Fibroblast of pulmonary artery (primary cell): ENCODE results near the gene SMAP1.

Experiments used
- DNase-seq: peaks from one replicate; pipeline ENCODE4 v3.0.0-alpha.2; 2010; ENCODE audit warnings: low read depth
- H3K4me3 ChIP-seq: replicated peaks from 2 replicates; pipeline ENCODE4 v1.5.1; 2011; ENCODE audit warnings: low read depth, mild to moderate bottlenecking, control low read depth, low read length, moderate library complexity
- CTCF ChIP-seq: IDR thresholded peaks from 2 replicates; pipeline ENCODE4 v1.5.1; 2011; ENCODE audit warnings: mild to moderate bottlenecking, control low read depth, low read length, inconsistent platforms; ENCODE audit errors: missing control alignments

SMAP1 gene

DNA sequence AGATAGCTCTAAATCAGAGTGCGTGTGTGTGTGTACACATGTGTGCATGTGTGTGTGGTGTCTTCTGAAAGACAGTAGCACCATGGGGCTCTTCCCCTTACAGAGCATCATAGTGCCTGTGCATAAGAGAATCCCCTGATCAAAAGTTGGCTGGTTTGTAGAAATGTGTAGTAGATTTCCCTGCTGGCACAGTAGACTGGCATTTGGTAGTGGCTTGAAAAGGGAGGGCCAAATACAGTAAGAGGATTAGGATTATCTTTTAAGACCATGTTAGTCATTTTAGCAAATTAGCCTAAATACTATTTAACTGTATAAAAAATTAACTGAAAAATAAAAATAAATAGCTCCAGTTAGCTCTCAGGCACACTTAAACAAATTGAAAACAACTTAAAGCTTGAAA lies 176.6 kb downstream of the SMAP1 start:
- no peak for TF ChIP-seq CTCF
- H3K4me3 ChIP-seq = no peak overlapping the region
- DNase-seq = no peak

DNA sequence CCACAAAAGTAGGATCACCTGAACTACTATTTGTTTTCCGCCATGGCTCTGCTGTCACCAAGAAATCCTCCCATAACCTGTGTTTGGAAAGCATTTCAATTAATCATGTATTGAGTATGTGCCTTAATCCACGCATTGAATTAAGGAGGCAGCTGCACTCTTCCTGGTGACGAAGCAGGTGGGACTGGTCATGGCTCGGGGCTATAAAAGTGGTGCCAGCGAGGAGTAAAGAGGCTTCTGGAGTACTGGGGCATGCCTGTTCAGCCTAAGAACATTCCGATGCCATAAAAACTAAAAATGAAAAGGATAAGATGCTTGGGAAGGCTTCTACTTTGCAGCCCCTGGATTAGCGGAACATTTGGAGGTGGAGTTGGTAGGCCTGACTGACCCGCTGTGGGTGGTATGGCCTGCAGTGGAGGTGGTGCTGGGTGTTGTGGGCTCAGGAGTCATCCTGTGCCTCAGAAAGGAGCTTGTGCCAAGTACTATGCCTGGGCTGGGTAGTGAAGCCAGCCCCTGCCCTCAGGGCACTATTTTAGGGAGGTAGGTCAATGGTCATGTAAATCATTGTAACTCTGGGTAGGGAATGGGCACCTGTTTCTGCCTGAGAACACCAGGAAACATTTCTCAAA lies 178.6 kb downstream of the SMAP1 start:
- DNase-seq = no peak
- TF ChIP-seq CTCF = no peak

GRCh38 chr6:70847106-70848084 lies 179.7 kb downstream of the SMAP1 start:
- TF ChIP-seq CTCF = no peak
- no peak for DNase-seq

More for the DNA sequence above, 178.6 kb downstream of the SMAP1 start:
- no peak overlapping the region for H3K4me3 ChIP-seq

GRCh38 chr6:70849348-70850069 lies 181.8 kb downstream of the SMAP1 start:
- peak; percentile 21 for DNase-seq
- H3K4me3 ChIP-seq = no peak overlapping the region
- TF ChIP-seq CTCF = no peak

More at GRCh38 chr6:70847106-70848084, 179.7 kb downstream of the SMAP1 start:
- no peak overlapping the region for H3K4me3 ChIP-seq

DNA sequence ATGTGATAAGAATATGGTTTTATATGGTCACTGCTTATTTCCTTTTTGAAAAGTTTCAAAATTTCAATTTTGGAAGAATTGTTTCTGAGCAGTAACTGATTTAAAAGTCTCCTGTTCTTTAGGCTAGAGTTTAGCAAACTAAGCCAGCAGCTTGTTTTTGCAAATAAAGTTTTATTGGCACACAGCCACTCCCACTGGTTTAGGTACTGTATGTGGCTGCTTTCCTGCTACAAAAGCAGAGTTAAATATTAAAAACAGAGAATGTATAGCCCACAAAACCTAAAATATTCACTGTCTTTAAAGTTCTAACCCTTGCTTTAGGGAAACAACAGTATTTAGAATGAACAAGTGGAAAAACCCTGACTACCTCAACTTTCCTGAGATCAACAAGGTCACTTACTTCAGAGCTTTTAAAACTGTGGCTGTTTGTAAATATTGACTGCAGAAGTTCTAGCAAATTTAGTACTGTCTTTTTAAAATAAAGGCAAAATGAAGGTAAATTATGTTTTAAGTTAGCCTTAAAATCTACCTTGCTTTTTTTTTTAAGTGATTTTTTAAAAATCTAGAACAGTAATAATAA lies 185.1 kb downstream of the SMAP1 start:
- TF ChIP-seq CTCF = no peak
- H3K4me3 ChIP-seq = no peak overlapping the region
- DNase-seq = no peak

DNA sequence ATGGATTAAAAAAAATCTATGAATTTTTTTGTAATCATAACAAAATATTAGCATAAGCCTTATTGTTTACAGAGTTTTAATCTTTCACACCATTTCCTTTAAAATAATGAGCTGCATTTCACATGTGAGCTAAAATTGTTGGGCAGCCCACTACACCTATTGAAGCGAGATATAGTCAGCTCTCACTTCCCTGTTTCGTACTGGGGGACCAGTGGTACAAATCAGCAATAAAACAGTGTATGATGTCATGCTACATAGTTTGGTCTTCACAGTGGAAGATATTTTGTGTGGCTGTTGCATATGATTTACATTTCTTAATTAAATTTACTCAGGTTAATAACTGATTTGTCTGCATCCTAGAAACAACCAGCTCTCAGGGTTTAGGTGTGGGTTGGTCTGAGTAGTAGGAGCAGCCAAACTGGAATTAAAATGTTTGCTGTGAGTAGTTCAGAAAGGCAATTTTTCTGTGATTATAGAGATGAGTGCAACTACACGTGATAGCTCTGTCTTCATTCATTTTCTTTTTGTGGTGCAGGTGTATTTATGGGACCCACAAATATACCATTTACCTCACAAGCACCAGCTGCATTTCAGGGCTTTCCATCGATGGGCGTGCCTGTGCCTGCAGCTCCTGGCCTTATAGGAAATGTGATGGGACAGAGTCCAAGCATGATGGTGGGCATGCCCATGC lies 189.8 kb downstream of the SMAP1 start:
- no peak for TF ChIP-seq CTCF
- no peak overlapping the region for H3K4me3 ChIP-seq
- DNase-seq = no peak
